Psoas muscle (tissue), 8 donors: ENCODE results near the gene CD6. TPM values are rescaled to one million over a fixed set of nuclear protein-coding genes. Genes with fewer than 3 reads are reported as not detected.
"Not testable (repeated sequence)": the region's sequence is repeated elsewhere in the genome, so short reads cannot be mapped to it uniquely, and the experiment has no call there.

Source experiments
- ATAC-seq, 4 donors: fragments of 200-7000 bp; cut with Tn5 transposase; one replicate each; pipeline ENCODE4 v1.9.1; 2020; ENCODE audit warnings: moderate library complexity in 3 of 4, mild to moderate bottlenecking in 2 of 4
- DNase-seq, 2 donors: peaks; one replicate each; pipeline ENCODE4 v3.0.0-alpha.2; 2020
- H3K27ac ChIP-seq: fragments of 200-600 bp; one replicate; pipeline ENCODE4 v1.8.0; 2022
- H3K27me3 ChIP-seq, 3 donors: fragments of 200-600 bp in 1 of 3; one replicate each; pipeline versions ENCODE4 v1.6.1 to v1.8.0; 2013 to 2022; ENCODE audit warnings: low read length in 2 of 3, mild to moderate bottlenecking in 2 of 3, moderate library complexity in 1 of 3; ENCODE audit not compliant: insufficient read depth in 3 of 3
- H3K36me3 ChIP-seq, 2 donors: fragments of 200-600 bp in 1 of 2; one replicate each; pipeline versions ENCODE4 v1.6.1 to v1.8.0; 2013 to 2022; ENCODE audit warnings: low read depth in 1 of 2, mild to moderate bottlenecking in 1 of 2, moderate library complexity in 1 of 2; ENCODE audit not compliant: insufficient read depth in 1 of 2
- H3K4me1 ChIP-seq: fragments of 200-600 bp; one replicate; pipeline ENCODE4 v1.8.0; 2022
- H3K4me3 ChIP-seq: fragments of 200-600 bp; one replicate; pipeline ENCODE4 v1.8.0; 2022; ENCODE audit warnings: mild to moderate bottlenecking
- H3K9me3 ChIP-seq: fragments of 200-600 bp; one replicate; pipeline ENCODE4 v1.8.0; 2022
- WGBS, 3 donors: extraction: QIAGEN DNeasy Blood & Tissue Kit; methylation state at CpG; one replicate each; pipeline versions ENCODE4 v1.1.6 to v1.1.7; 2013; 5-methylcytosine and 5-hydroxymethylcytosine counted together
- intact Hi-C, 2 donors: fragments of 100-400 bp; cut with DNase I; formaldehyde crosslinking; loops; one replicate each; pipeline versions ENCODE4 v1.11.0 to v1.14.2; 2022
- polyA plus RNA-seq, 3 donors: library from polyadenylated mRNA; stranded (reverse); fragments of 200-250 nt; gene quantifications; one replicate each; pipeline ENCODE4 v1.2.3, GENCODE V29; 2013
- total RNA-seq, 4 donors: library from RNA; stranded (reverse); fragmentation: NEBNext Ultra II Directional in 2 of 4; extraction: Animal tissue kit (Norgen Biotek cat#: 25700) in 2 of 4; gene quantifications; one replicate each; pipeline versions ENCODE4 v1.2.1 to v1.2.4, GENCODE V29; 2021 to 2023
- TF ChIP-seq, protein P1 (sequence below): fragments of 200-600 bp; IDR thresholded peaks from one replicate; pipeline ENCODE4 v1.8.0; 2022; ENCODE audit warnings: antibody characterized with exemption
- donor health status: healthy with polysubstance abuse.
- donor health status: DM: no; HTN: no; CAD: no; lungs with moderate emphysema.
- donor health status: Bipolar disorder and iron deficiency.
- donor health status: healthy.
- donor health status: DM: yes; HTN: yes; CAD: no.
- donor health status: DM: no; HTN: no; CAD: no.
- donor health status: DM: no; HTN: no; CAD: no.
- donor health status: DM: yes; HTN: yes; CAD: no.

CD6 gene
- total and polyA plus RNA-seq, 7 donors, result 0.05 to 0.74 (median 0.43) TPM

DNA sequence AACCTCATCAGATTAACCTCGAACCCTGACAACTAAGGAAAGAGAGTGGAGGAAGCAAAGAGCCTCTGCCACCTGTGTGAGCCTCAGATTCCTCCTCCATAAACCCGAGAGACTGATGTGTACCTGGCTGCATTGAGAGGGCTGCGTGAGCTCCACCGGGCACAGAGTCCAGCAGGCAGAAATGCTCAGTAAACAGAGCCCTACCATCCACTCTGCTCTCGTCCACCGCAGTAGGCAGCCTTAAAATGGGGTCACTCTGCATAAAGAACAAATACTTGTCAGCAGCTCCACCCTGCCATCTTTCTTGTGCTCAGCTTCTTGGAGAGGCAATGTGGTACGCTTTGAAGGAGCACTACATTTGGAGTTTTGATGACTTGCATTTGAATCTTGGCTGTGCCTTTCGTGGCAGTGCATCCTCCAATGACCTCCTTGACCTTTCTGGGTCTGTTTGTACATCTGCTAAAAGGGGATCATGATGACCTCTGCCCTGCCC, 87.8 kb downstream of the CD6 start:
- TF ChIP-seq, protein P1, sequence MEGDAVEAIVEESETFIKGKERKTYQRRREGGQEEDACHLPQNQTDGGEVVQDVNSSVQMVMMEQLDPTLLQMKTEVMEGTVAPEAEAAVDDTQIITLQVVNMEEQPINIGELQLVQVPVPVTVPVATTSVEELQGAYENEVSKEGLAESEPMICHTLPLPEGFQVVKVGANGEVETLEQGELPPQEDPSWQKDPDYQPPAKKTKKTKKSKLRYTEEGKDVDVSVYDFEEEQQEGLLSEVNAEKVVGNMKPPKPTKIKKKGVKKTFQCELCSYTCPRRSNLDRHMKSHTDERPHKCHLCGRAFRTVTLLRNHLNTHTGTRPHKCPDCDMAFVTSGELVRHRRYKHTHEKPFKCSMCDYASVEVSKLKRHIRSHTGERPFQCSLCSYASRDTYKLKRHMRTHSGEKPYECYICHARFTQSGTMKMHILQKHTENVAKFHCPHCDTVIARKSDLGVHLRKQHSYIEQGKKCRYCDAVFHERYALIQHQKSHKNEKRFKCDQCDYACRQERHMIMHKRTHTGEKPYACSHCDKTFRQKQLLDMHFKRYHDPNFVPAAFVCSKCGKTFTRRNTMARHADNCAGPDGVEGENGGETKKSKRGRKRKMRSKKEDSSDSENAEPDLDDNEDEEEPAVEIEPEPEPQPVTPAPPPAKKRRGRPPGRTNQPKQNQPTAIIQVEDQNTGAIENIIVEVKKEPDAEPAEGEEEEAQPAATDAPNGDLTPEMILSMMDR, result no peak
- Histone ChIP-seq H3K27me3 (no peaks in the 10 kb centered on the region), H3K36me3 (no peaks in the 10 kb centered on the region), H3K4me3 (no peak overlapping the region), H3K4me1 (no peaks in the 10 kb centered on the region), H3K27ac (no peak overlapping the region), H3K9me3 (no peaks in the 10 kb centered on the region)
- intact Hi-C loops, result no loop called here
- ATAC-seq, result no peak
- no peak for DNase-seq
- WGBS, 3 donors, result 79 to 85% (median 81%) methylated on average over 8 of the region's 8 CpGs

DNA sequence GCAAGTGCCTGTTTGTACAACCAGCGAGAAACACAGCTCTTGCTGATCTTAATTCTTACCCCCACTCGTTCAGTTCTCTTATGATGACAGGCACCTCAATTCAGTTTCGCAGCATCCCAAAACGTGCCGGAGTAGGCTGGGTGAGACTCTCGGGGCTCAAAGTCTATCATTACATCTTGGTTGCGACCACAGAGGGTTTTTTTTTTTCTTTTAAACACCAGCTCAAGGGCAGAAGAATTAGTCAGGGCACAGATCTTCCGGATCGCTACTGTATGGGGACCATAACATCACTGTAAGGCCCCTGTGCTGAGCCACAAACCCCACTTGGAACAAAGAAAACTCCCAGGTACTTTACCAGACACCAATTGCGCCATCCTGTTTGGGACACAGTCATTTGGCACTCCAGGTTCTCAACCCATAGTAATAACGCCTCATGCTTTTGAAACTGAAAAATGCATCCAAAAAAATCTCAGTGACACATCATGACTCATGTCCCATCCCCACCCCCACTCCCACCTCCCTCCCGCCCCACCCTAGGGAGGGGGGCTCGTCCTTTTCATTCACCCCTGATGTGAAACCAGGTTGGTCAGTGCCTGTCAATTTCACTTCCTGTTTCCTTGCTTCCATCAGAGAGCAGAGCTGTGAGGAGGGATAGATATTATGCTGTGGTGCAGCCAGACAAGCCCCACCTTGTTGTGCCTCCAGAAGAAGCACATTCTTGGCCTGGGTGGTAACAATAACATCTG, 89.8 kb downstream of the CD6 start:
- no peak overlapping the region for H3K4me3 ChIP-seq
- intact Hi-C loops, result no loop called here
- H3K36me3 ChIP-seq, result no peaks in the 10 kb centered on the region
- ATAC-seq, result no peak
- TF ChIP-seq, protein P1, result no peak
- DNase-seq, result no peak
- H3K4me1 ChIP-seq, result no peaks in the 10 kb centered on the region
- 68 to 72% (median 68%) methylated on average over 13 of the region's 13 CpGs for WGBS, 3 donors
- no peaks in the 10 kb centered on the region for H3K27me3 ChIP-seq
- H3K27ac ChIP-seq, result no peak overlapping the region
- no peaks in the 10 kb centered on the region for H3K9me3 ChIP-seq

DNA sequence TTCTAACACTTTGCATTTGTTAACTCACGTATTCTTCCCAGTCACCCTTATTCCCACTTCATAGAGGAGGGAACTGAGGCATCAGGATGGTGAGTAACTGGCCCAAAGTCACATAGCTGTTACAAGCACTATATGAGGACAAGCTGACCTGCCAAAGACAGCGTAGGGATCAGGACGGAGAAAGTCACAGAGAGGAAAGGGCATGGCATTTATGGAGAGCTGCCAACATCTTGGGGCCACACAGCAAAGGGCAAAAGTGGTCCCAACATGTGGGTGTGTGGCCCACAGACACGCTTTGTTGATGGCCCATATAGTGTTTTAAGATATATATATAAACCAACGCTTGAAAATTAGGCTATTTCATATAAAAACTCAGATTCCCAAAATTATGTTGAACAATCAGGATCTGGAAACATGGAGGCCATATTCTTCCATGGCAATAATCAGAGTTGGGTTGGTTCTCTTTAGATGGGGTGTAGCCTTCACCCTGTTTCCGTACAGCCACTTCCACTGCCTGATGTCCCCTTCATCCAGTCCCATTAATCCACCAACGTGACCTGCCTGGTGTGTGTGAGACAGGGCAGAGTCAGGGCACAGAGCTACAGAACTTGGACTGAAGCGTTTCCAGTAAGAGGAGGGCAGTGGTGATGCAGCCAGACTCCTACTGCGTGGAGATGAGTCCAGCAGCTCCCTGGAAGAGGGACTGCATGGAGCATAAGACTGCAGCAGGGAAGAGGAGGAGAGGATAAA, 90.9 kb downstream of the CD6 start:
- no peaks in the 10 kb centered on the region for H3K36me3 ChIP-seq
- H3K27me3 ChIP-seq, result no peaks in the 10 kb centered on the region
- no peak for ATAC-seq
- no peaks in the 10 kb centered on the region for H3K4me1 ChIP-seq
- no peak overlapping the region for H3K4me3 ChIP-seq
- TF ChIP-seq, protein P1, result no peak
- no peaks in the 10 kb centered on the region for H3K9me3 ChIP-seq
- 76 to 78% (median 77%) methylated on average over 9 of the region's 9 CpGs for WGBS, 3 donors
- intact Hi-C loops, result no loop called here
- H3K27ac ChIP-seq, result no peak overlapping the region
- no peak for DNase-seq

GRCh38 chr11:61065236-61065635, 93.8 kb downstream of the CD6 start:
- WGBS, 3 donors, result 88 to 90% (median 89%) methylated on average over 13 of the region's 13 CpGs
- H3K27me3 ChIP-seq, intact Hi-C loops, H3K36me3 ChIP-seq, H3K4me1 ChIP-seq, ATAC-seq, DNase-seq, H3K27ac ChIP-seq, H3K9me3 ChIP-seq, H3K4me3 ChIP-seq: not testable (repeated sequence)

DNA sequence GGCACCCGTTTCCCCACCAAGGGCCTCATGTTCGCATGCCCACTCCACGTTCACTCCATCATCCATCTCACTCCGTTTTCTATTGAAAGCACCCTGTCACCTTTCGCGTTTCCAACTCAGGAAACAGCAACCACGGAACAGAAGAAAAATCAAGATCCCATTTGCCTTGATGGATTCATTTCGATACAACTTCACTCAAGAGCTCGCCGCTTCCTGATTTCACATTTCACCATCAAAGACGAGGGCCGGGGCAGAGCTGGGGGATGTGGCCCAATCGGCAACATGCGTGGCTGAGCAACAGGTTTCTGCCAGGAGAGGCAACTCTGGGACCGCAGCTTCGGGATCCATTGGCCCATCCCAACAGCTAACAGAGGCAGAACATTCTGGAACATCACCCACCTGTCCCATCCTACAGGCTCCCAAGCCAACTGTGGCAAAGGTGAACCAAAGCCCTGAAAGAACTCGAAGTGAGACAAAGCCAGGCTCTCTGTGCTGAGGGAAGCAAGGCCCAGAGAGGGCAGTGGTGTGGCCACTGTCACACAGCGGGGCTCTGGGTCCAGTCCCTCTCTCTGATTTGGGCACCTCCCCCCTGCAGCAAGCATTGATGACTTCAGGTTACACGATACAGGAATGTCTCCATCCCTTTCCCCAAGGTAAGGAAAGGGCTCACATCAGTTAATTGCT, 94.6 kb downstream of the CD6 start:
- H3K9me3 ChIP-seq, result no peaks in the 10 kb centered on the region

More for the DNA sequence above, 94.6 kb downstream of the CD6 start:
- intact Hi-C loops, result no loop called here
- 81 to 86% (median 86%) methylated on average over 19 of the region's 19 CpGs for WGBS, 3 donors
- Histone ChIP-seq H3K27ac (no peak overlapping the region), H3K36me3 (no peaks in the 10 kb centered on the region), H3K27me3 (no peaks in the 10 kb centered on the region), H3K4me1 (no peaks in the 10 kb centered on the region), H3K4me3 (no peak overlapping the region)
- ATAC-seq (no peak), DNase-seq (no peak)
- TF ChIP-seq, protein P1, result no peak
